KBM-7 (cell line): Measurements from ENCODE around the gene SHISA6.

Experiments
- DNase-seq: peaks from one replicate; pipeline ENCODE4 v3.0.0-alpha.2; 2015
- in situ Hi-C: fragments of 300-500 bp; cut with MboI; formaldehyde crosslinking; loops from 2 replicates; pipeline ENCODE4 v1.14.3; 2020; ENCODE audit warnings: low sequenced_read_pairs, low pct_unique_long_range_greater_than_20kb, mixed read lengths

The SHISA6 gene

DNA sequence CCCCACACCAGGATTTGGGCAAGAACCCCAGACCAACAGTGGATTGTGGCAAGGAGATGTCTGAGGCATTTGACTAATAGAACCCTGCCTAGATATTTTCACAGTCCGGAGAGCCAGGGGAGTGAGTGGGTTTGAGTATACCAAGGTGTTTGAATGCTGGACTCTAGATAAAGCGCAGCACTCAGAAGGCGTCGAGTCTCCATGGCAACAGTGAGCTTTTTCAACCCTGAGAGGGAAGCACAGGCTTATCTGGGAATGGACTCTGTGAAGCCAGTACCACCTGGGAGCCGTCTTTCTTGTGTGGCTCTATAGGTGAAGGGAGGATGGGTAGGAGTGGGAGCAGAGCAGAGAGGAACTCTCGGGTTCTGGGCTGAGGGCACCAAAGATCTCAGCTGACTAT is 147.0 kb downstream of the SHISA6 start:
- in situ Hi-C loops, result no loop called here

GRCh38 chr17:11389583-11389982 is 148.6 kb downstream of the SHISA6 start:
- no peak for DNase-seq
- in situ Hi-C loops, result no loop called here

More for the DNA sequence above, 147.0 kb downstream of the SHISA6 start:
- DNase-seq, result no peak

- in situ Hi-C loops, result no loop called here
- no peak for DNase-seq
Observed at GRCh38 chr17:11391134-11391533, 150.1 kb downstream of the SHISA6 start.

- in situ Hi-C loops, result no loop called here
- DNase-seq, result no peak
Observed at GRCh38 chr17:11404431-11405276, 163.6 kb downstream of the SHISA6 start.

- in situ Hi-C loops, result no loop called here
- no peak for DNase-seq
Observed at GRCh38 chr17:11406716-11407115, 165.7 kb downstream of the SHISA6 start.

- no peak for DNase-seq
- in situ Hi-C loops, result no loop called here
Observed at GRCh38 chr17:11412654-11413053, 171.6 kb downstream of the SHISA6 start.

- in situ Hi-C loops, result no loop called here
- no peak for DNase-seq
Observed at GRCh38 chr17:11418342-11418741, 177.3 kb downstream of the SHISA6 start.

DNA sequence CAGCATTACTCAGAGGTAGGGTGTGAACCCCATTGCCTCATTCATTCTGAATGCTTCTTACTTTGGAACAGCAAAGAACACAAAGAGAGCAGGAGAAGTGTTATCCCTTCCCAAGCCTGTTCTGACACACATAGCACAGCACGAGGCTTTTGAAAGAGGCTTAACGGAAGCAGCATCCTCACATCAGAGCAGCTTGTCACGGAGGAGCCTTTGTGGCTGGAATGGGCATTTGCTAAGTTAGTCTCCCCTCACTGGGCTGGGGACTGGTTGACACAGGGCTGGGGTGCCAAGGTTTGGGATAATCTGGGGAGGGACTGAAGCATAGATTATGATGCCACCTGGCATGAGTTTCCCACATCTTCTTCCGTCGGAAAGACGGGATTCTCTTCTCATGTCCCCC is 189.7 kb downstream of the SHISA6 start:
- in situ Hi-C loops, result no loop called here
- no peak for DNase-seq

- no peak for DNase-seq
- in situ Hi-C loops, result no loop called here
Observed at GRCh38 chr17:11438673-11439072, 197.7 kb downstream of the SHISA6 start.

GRCh38 chr17:11441004-11441403 is 200.0 kb downstream of the SHISA6 start:
- no peak for DNase-seq
- in situ Hi-C loops, result no loop called here

GRCh38 chr17:11446316-11446715 is 205.3 kb downstream of the SHISA6 start:
- in situ Hi-C loops, result no loop called here
- no peak for DNase-seq

- DNase-seq, result no peak
- in situ Hi-C loops, result no loop called here
Observed at GRCh38 chr17:11454096-11454495, 213.1 kb downstream of the SHISA6 start.

- DNase-seq, result no peak
- in situ Hi-C loops, result no loop called here
Observed at GRCh38 chr17:11458279-11458678, 217.3 kb downstream of the SHISA6 start.

GRCh38 chr17:11459861-11460331 is 218.9 kb downstream of the SHISA6 start:
- DNase-seq, result no peak
- in situ Hi-C loops, result no loop called here

DNA sequence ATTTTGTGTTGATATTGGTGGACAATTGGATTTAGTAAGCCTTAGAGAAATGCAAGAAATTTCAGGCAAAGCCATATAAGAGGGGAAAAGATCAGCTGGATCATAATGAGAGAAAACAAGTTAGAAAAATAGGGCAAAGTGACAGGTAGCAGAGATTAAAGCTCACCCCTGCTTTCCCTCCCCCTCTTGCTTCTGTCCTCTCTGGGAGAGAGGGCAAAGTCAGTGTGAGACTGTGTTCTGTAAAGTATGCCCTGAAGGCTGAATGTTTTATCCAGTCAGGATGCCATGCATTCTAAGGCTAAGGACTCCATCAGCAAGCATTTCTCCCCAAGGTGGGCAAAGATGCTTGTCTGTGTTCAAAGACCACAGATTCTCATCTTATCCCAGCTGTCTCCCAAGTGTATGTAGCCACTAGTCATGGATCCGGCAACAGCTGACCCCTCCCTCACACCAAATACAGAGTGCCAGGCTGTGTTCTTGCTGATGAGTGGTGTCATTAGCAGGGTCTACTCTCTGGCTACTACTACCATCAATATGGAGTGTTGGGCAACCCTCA is 221.1 kb downstream of the SHISA6 start:
- DNase-seq, result no peak
- in situ Hi-C loops, result no loop called here

DNA sequence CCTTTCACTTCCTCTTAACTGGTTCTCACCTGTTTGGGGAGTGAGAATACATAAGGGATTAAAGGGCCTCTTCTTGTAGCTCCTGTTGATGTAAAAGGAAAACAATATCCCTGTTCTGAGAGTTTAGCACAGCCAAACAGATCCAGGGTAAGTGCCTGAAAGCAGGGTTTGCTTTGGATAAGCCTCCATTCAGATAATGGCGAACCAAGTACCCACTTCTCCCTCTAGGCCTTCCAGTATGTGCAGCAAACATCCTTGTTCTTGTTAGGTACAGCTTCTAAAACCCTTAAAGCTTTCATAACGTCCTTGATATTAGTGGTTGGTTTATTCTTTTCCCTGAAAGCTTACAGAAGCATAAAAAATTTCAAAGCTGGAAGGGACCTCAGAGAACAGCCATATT is 226.6 kb downstream of the SHISA6 start:
- in situ Hi-C loops, result no loop called here
- DNase-seq, result no peak

GRCh38 chr17:11485336-11486100 is 244.5 kb downstream of the SHISA6 start:
- DNase-seq, result no peak
- in situ Hi-C loops, result no loop called here

- DNase-seq, result no peak
- in situ Hi-C loops, result no loop called here
Observed at GRCh38 chr17:11486101-11486867, 245.3 kb downstream of the SHISA6 start.

- in situ Hi-C loops, result no loop called here
- DNase-seq, result no peak
Observed at GRCh38 chr17:11486868-11487310, 245.9 kb downstream of the SHISA6 start.
